ENCODE data around the gene TARS3. TPM values are rescaled to one million over a fixed set of nuclear protein-coding genes. Genes with fewer than 3 reads are reported as not detected.

The TARS3 gene
- total RNA-seq, 1 donor from 2014 or later: 17.1 TPM

DNA sequence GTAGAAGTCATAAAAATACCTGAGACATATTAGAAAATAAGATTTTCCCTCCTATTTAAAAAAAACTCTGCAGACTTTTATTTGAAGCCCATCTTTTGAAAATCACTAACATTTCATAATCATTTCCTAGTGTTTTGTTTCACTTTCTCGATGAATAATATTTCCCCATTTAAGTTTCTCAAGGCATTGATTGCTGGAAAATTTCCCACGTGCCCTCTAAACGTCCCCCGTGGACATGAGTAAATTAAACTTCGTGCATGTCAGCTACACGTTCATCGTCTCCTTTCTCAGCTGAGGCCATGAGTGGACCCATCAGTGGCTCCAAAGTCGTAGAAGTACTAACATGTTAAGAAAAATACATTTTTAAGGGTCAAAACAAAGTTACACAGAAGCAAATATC lies 70.1 kb downstream of the TARS3 start:
- H3K4me1 Mint-ChIP-seq (ENCODE audit: unreplicated experiment): peaks cover 12% of the 10 kb centered on the region
- no peaks in the 10 kb centered on the region for H3K27me3 Mint-ChIP-seq
- H3K4me3 Mint-ChIP-seq: peak overlapping the region; percentile 74
- peaks cover 3% of the 10 kb centered on the region for H3K36me3 Mint-ChIP-seq
- no peak for DNase-seq (ENCODE audit: extremely low spot score, unreplicated experiment)
- H3K9me3 Mint-ChIP-seq: no peaks in the 10 kb centered on the region
- TF ChIP-seq, protein P1, sequence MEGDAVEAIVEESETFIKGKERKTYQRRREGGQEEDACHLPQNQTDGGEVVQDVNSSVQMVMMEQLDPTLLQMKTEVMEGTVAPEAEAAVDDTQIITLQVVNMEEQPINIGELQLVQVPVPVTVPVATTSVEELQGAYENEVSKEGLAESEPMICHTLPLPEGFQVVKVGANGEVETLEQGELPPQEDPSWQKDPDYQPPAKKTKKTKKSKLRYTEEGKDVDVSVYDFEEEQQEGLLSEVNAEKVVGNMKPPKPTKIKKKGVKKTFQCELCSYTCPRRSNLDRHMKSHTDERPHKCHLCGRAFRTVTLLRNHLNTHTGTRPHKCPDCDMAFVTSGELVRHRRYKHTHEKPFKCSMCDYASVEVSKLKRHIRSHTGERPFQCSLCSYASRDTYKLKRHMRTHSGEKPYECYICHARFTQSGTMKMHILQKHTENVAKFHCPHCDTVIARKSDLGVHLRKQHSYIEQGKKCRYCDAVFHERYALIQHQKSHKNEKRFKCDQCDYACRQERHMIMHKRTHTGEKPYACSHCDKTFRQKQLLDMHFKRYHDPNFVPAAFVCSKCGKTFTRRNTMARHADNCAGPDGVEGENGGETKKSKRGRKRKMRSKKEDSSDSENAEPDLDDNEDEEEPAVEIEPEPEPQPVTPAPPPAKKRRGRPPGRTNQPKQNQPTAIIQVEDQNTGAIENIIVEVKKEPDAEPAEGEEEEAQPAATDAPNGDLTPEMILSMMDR (conservative IDR thresholded peaks at IDR 0.05): no peak
- H3K27ac Mint-ChIP-seq: peak overlapping the region; percentile 43

DNA sequence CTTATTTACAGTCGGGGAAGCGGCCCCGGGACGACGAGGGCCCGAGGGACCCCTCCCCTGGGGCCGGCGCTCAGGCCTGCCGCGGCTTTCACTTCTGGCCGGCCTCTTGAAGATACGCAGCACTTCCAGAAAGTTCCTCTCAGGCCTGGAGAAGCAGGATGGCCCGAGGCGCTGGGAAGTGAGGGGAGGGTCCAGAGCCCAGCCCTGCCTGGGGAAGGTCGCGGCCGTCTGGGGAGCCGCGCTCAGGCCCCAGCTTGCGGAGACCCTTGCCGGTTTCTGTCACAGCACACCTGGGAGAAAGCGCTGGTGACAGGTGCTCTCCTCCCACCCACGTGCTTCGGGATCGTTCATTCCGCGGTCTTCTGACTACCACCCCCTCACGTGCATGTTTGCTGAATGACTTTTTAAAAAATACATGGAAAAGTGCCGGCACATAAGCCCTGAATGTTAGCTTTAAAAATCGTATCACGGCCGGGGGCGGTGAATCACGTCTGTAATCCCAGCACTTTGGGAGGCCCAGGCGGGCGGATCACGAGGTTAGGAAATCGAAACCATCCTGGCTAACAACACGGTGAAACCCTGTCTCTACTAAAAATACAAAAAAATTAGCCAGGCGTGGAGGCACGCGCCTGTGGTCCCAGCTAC lies 71.4 kb downstream of the TARS3 start:
- TF ChIP-seq, protein P1 (conservative IDR thresholded peaks at IDR 0.05): no peak
- H3K27ac Mint-ChIP-seq: peak overlapping the region; percentile 84

DNA sequence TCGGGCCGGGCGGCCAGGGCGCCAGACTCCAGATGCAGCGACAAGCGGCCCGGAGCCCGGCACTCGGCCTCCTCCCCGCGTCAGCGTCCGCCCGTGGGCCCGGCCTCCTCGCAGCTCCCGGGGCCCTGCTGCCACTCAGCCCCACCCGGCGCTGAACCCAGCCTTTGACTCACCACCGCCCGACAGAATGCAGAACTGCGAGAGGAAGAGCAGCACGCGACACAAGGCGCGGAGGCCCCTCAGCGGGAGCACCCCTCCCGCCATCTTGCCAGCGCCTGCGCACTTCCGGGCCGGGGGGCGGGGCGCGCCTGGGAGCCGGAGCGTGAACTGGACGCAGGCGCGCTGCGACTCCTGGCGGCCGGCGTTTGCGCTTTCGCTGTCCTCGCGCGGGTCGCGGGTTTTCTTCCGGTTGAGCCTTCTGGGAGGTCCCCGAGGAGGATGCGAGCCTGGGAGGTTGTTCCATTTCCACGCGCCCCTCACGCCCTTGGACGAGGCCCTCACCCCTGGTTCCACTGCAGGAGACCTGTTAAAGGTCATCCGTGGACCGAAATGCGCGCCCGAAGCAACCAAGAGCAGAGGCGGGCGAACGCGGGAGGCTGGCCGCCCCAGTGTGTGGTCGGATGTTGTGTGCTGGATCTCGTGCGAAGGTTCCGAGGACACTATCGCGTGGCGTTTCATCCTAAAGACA lies 72.0 kb downstream of the TARS3 start, which contains the start of gene TM2D3:
TSS of gene TM2D3 (minus strand) at position 284 of the 688 bp plus-strand sequence. CDS start at position 264, 20 bp downstream.
- Mint-ChIP-seq H3K27me3 (no peaks in the 10 kb centered on the region), H3K4me1 (ENCODE audit: unreplicated experiment) (peaks cover 12% of the 10 kb centered on the region), H3K27ac (peak within 1 kb of the TSS; percentile 84), H3K4me3 (peak within 1 kb of the TSS; percentile 86), H3K9me3 (no peaks in the 10 kb centered on the region), H3K36me3 (peaks cover 3% of the 10 kb centered on the region)
- peak; percentile 96 for DNase-seq (ENCODE audit: extremely low spot score, unreplicated experiment)
- TF ChIP-seq, protein P1 (conservative IDR thresholded peaks at IDR 0.05): peak; percentile 89

More for the DNA sequence above, 71.4 kb downstream of the TARS3 start:
- Mint-ChIP-seq H3K4me3 (peak overlapping the region; percentile 86), H3K27me3 (no peaks in the 10 kb centered on the region), H3K4me1 (ENCODE audit: unreplicated experiment) (peaks cover 12% of the 10 kb centered on the region), H3K9me3 (no peaks in the 10 kb centered on the region), H3K36me3 (peaks cover 3% of the 10 kb centered on the region)
- no peak for DNase-seq (ENCODE audit: extremely low spot score, unreplicated experiment)

DNA sequence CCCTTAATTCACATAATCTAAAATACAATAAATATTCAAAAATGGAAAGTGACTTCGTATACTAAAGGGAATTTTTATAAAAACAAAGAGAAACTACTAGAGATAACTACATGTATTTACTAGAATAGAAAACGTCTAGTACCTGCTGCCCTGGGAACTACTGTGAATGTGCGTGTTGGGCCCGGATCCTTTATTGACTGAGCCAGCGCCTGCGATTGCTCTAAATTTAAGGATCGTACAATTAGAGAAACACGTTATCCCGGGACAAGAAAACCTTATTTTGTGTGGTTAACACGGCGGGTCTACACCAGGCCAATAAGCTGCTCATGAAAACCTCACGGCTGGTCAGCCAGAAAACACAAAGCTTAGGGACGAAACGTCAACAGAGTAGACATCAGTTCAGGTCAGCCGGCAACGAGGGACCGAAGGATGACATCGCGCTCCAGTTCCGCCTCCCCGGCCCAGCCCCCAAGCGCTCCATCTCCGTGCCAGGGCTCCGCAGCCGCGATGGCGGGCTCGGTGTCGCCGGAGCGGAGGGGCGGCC lies 72.6 kb downstream of the TARS3 start:
- Mint-ChIP-seq H3K36me3 (peaks cover 3% of the 10 kb centered on the region), H3K9me3 (no peaks in the 10 kb centered on the region), H3K27me3 (no peaks in the 10 kb centered on the region), H3K4me3 (peak overlapping the region; percentile 86), H3K4me1 (ENCODE audit: unreplicated experiment) (peaks cover 12% of the 10 kb centered on the region), H3K27ac (peak overlapping the region; percentile 84)
- no peak for DNase-seq (ENCODE audit: extremely low spot score, unreplicated experiment)
- TF ChIP-seq, protein P1 (conservative IDR thresholded peaks at IDR 0.05): no peak

DNA sequence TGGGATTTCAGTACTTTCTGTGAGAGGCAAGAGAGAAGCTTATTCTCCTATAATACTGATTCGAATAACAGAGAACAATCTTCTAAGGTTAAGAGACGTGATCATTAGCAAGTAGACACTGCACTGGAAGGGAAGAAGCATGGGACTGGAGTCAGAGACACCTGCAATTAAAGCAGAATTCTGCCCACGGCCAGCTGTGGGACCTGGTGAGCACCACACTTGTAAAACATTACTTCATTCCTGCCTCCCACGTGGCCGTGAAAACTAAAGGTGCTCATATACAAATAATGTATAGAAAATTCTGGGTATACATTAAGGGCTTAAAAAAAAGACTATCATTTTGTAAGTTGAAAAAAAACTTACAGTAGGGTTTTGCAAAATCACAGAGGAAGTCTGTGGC lies 74.1 kb downstream of the TARS3 start:
- H3K9me3 Mint-ChIP-seq: no peaks in the 10 kb centered on the region
- peak overlapping the region; percentile 52 for H3K4me3 Mint-ChIP-seq
- peaks cover 3% of the 10 kb centered on the region for H3K36me3 Mint-ChIP-seq
- H3K27ac Mint-ChIP-seq: no peak overlapping the region
- TF ChIP-seq, protein P1 (conservative IDR thresholded peaks at IDR 0.05): no peak
- peaks cover 12% of the 10 kb centered on the region for H3K4me1 Mint-ChIP-seq (ENCODE audit: unreplicated experiment)
- DNase-seq (ENCODE audit: extremely low spot score, unreplicated experiment): no peak
- H3K27me3 Mint-ChIP-seq: no peaks in the 10 kb centered on the region

Data from type B pancreatic cell (in vitro differentiated cells).